Measurements from ENCODE around the gene CD14.
A peak's percentile ranks its signal among the peaks of the same experiment; 100 is the strongest.
"Not testable (repeated sequence)": the region's sequence is repeated elsewhere in the genome, so short reads cannot be mapped to it uniquely, and the experiment has no call there.

Gene CD14

GRCh38 chr5:140628711-140629110 lies 4.3 kb downstream of the CD14 start:
- DNase-seq (ENCODE audit: low read depth) = no peak
- TF ChIP-seq CTCF (IDR thresholded peaks at IDR 0.05; ENCODE audit: control insufficient read depth, extremely low read depth, insufficient read depth) = no peak
- H3K4me3 ChIP-seq (ENCODE audit: low read depth, low read length) = no peak overlapping the region

GRCh38 chr5:140627972-140628371 lies 5.0 kb downstream of the CD14 start:
- H3K4me3 ChIP-seq (ENCODE audit: low read depth, low read length) = no peak overlapping the region
- DNase-seq (ENCODE audit: low read depth) = no peak
- no peak for TF ChIP-seq CTCF (IDR thresholded peaks at IDR 0.05; ENCODE audit: control insufficient read depth, extremely low read depth, insufficient read depth)

GRCh38 chr5:140624886-140625285 lies 8.1 kb downstream of the CD14 start:
- DNase-seq (ENCODE audit: low read depth) = not testable (repeated sequence)

GRCh38 chr5:140623061-140623460 lies 9.9 kb downstream of the CD14 start:
- H3K4me3 ChIP-seq (ENCODE audit: low read depth, low read length); DNase-seq (ENCODE audit: low read depth): not testable (repeated sequence)

More at GRCh38 chr5:140624886-140625285, 8.1 kb downstream of the CD14 start:
- not testable (repeated sequence) for H3K4me3 ChIP-seq (ENCODE audit: low read depth, low read length)

GRCh38 chr5:140622301-140622700 lies 10.7 kb downstream of the CD14 start:
- DNase-seq (ENCODE audit: low read depth) = no peak
- no peak overlapping the region for H3K4me3 ChIP-seq (ENCODE audit: low read depth, low read length)
- TF ChIP-seq CTCF (IDR thresholded peaks at IDR 0.05; ENCODE audit: control insufficient read depth, extremely low read depth, insufficient read depth) = no peak

- no peak overlapping the region for H3K4me3 ChIP-seq (ENCODE audit: low read depth, low read length)
- no peak for DNase-seq (ENCODE audit: low read depth)
- no peak for TF ChIP-seq CTCF (IDR thresholded peaks at IDR 0.05; ENCODE audit: control insufficient read depth, extremely low read depth, insufficient read depth)
Measured at GRCh38 chr5:140611020-140611521, 21.9 kb downstream of the CD14 start.

- TF ChIP-seq CTCF (IDR thresholded peaks at IDR 0.05; ENCODE audit: control insufficient read depth, extremely low read depth, insufficient read depth) = no peak
- H3K4me3 ChIP-seq (ENCODE audit: low read depth, low read length) = no peak overlapping the region
- peak; percentile 3 for DNase-seq (ENCODE audit: low read depth)
Measured at GRCh38 chr5:140609126-140609525, 23.8 kb downstream of the CD14 start.

- DNase-seq (ENCODE audit: low read depth) = no peak
- no peak overlapping the region for H3K4me3 ChIP-seq (ENCODE audit: low read depth, low read length)
- TF ChIP-seq CTCF (IDR thresholded peaks at IDR 0.05; ENCODE audit: control insufficient read depth, extremely low read depth, insufficient read depth) = no peak
Measured at GRCh38 chr5:140608722-140609121, 24.3 kb downstream of the CD14 start.

All from LNCaP clone FGC (cell line).